Endothelial cell of umbilical vein (primary cell): ENCODE results near the gene ANKFN1. TPM values are rescaled to one million over a fixed set of nuclear protein-coding genes. Genes with fewer than 3 reads are reported as not detected.

Experiments
- BruUV-seq: library from RNA; stranded (reverse); fragments of 400-500 nt; replicated peaks from 2 replicates; lab custom pipeline; 2021; lab: Mats Ljungman, UMichigan
- CTCF ChIA-PET: fragments of 300-600, 350-600 bp; sonication (Branson Sonifier 250); formaldehyde crosslinking; loops from one replicate; lab custom pipeline; 2021; ENCODE audit warnings: antibody characterized with exemption, inconsistent platforms; lab: Charles Lee
- POLR2A ChIA-PET: fragments of 300-600, 350-600 bp; sonication (Branson Sonifier 250); formaldehyde crosslinking; loops from one replicate; lab custom pipeline; 2021; ENCODE audit warnings: antibody characterized with exemption, inconsistent platforms; lab: Charles Lee
- DNase-seq: peaks from one replicate; pipeline ENCODE4 v3.0.0-alpha.2; 2011; ENCODE audit warnings: low read depth, low spot score
- FAIRE-seq: peaks from 2 replicates; lab custom pipeline; 2011; peaks lifted over from hg19 to GRCh38; lab: Jason Lieb, UNC
- H2AFZ ChIP-seq: 2 replicates; pipeline ENCODE4 v1.6.0; 2012; ENCODE audit warnings: low read depth, low read length, control low read depth, inconsistent platforms
- H3K27ac ChIP-seq: 2 replicates; pipeline ENCODE4 v1.5.1; 2011; ENCODE audit warnings: low read depth, mild to moderate bottlenecking, control low read depth, low read length, moderate library complexity; ENCODE audit not compliant: insufficient read depth
- H3K27me3 ChIP-seq, 2 experiments: 2 replicates each; pipeline versions ENCODE4 v1.6.0 to v1.6.1; 2011; ENCODE audit warnings: low read length in 2 of 2, mixed read lengths in 1 of 2; ENCODE audit not compliant: control insufficient read depth in 2 of 2, insufficient read depth in 2 of 2
- H3K36me3 ChIP-seq, 2 experiments: 2 replicates in 1 of 2; 3 replicates in 1 of 2; pipeline ENCODE4 v1.5.1; 2011; ENCODE audit warnings: low read length in 2 of 2, mild to moderate bottlenecking in 1 of 2, moderate library complexity in 1 of 2; ENCODE audit not compliant: control insufficient read depth in 2 of 2, insufficient read depth in 2 of 2; ENCODE audit errors: extremely low read depth in 1 of 2
- H3K4me1 ChIP-seq: 3 replicates; pipeline ENCODE4 v1.5.1; 2011; ENCODE audit warnings: mild to moderate bottlenecking, low read length; ENCODE audit not compliant: control insufficient read depth, insufficient read depth; ENCODE audit errors: extremely low read depth
- H3K4me2 ChIP-seq: 2 replicates; pipeline ENCODE4 v1.6.1; 2011; ENCODE audit warnings: low read length, control low read depth, mixed read lengths; ENCODE audit not compliant: insufficient read depth
- H3K4me3 ChIP-seq, 3 experiments: fragments of 200-600 bp in 1 of 3; sonication (generic), shearing (Covaris generic) in 1 of 3; replicated peaks in 1 of 3; 2 replicates each; pipeline ENCODE4 v1.5.1; 2011 to 2016; ENCODE audit warnings: control low read depth in 3 of 3, low read length in 3 of 3, mild to moderate bottlenecking in 2 of 3, inconsistent platforms in 1 of 3, low read depth in 1 of 3, moderate library complexity in 1 of 3; ENCODE audit not compliant: insufficient read depth in 1 of 3
- H3K79me2 ChIP-seq: 2 replicates; pipeline ENCODE4 v1.6.0; 2012; ENCODE audit warnings: low read length, inconsistent platforms; ENCODE audit not compliant: control insufficient read depth, insufficient read depth
- H3K9ac ChIP-seq: replicated peaks from 2 replicates; pipeline ENCODE3; 2011; ENCODE audit warnings: low read length, control low read depth; ENCODE audit not compliant: insufficient read depth; ENCODE audit errors: extremely low read depth
- H3K9me1 ChIP-seq: replicated peaks from 3 replicates; pipeline ENCODE4 v1.6.0; 2011; ENCODE audit warnings: mild to moderate bottlenecking, low read length; ENCODE audit not compliant: control insufficient read depth, insufficient read depth; ENCODE audit errors: extremely low read depth
- H3K9me3 ChIP-seq: replicated peaks from 2 replicates; pipeline ENCODE4 v1.5.1; 2012; ENCODE audit warnings: low read length, inconsistent platforms; ENCODE audit not compliant: control insufficient read depth, insufficient read depth
- H4K20me1 ChIP-seq: replicated peaks from 2 replicates; pipeline ENCODE3; 2011; ENCODE audit warnings: mild to moderate bottlenecking, low read length; ENCODE audit not compliant: control insufficient read depth, insufficient read depth; ENCODE audit errors: extremely low read depth
- CTCF ChIP-seq, 2 donors: IDR thresholded peaks; 1 replicate in 1 of 2; 2 replicates in 1 of 2; pipeline ENCODE4 v1.5.1; 2011; ENCODE audit warnings: low read length in 2 of 2, mild to moderate bottlenecking in 2 of 2, moderate library complexity in 2 of 2, control low read depth in 1 of 2, inconsistent platforms in 1 of 2, low read depth in 1 of 2; ENCODE audit not compliant: insufficient read depth in 1 of 2; ENCODE audit errors: extremely low read depth in 1 of 2
- EZH2 ChIP-seq: IDR thresholded peaks from 2 replicates; pipeline ENCODE4 v1.6.1; 2012; ENCODE audit warnings: borderline replicate concordance, low read depth, mild to moderate bottlenecking, moderate library complexity, low read length, inconsistent platforms; ENCODE audit not compliant: severe bottlenecking
- FOS ChIP-seq: IDR thresholded peaks from 2 replicates; pipeline ENCODE4 v1.6.1; 2011; ENCODE audit warnings: mild to moderate bottlenecking, low read length, moderate library complexity, borderline replicate concordance; ENCODE audit not compliant: insufficient read depth
- GATA2 ChIP-seq: IDR thresholded peaks from 2 replicates; pipeline ENCODE4 v1.7.0; 2011; ENCODE audit warnings: low read depth, mild to moderate bottlenecking, moderate library complexity, mixed read lengths, low read length; ENCODE audit not compliant: insufficient read length, insufficient read depth
- JUN ChIP-seq: IDR thresholded peaks from 2 replicates; pipeline ENCODE4 v1.6.1; 2011; ENCODE audit warnings: borderline replicate concordance, low read depth; ENCODE audit not compliant: insufficient read length, insufficient read depth
- MAX ChIP-seq: IDR thresholded peaks from 2 replicates; pipeline ENCODE4 v1.6.1; 2011; ENCODE audit not compliant: insufficient read depth, insufficient read length
- MYC ChIP-seq: IDR thresholded peaks from one replicate; pipeline ENCODE4 v1.6.1; 2011; ENCODE audit warnings: mild to moderate bottlenecking, low read depth, low read length
- POLR2A ChIP-seq: IDR thresholded peaks from 2 replicates; pipeline ENCODE4 v1.6.1; 2012; ENCODE audit warnings: low read depth, mild to moderate bottlenecking, control low read depth, low read length
- POLR2AphosphoS5 ChIP-seq: IDR thresholded peaks from 2 replicates; pipeline ENCODE4 v1.6.1; 2012; ENCODE audit warnings: low read depth, mild to moderate bottlenecking, control low read depth, low read length, moderate library complexity; ENCODE audit not compliant: insufficient read depth
- dilution Hi-C: fragments of 300-500 bp; cut with MboI; formaldehyde crosslinking; loops from one replicate; pipeline ENCODE4 v1.15.0; 2019; ENCODE audit warnings: low sequenced_read_pairs; ENCODE audit not compliant: extremely low pct_ligation_motif_present
- intact Hi-C: fragments of 100-400 bp; cut with micrococcal nuclease; formaldehyde crosslinking; loops from one replicate; pipeline ENCODE4 v1.10.0; 2022
- polyA plus RNA-seq, 4 experiments: library from polyadenylated mRNA; depleted of rRNA in 3 of 4; stranded (reverse) in 3 of 4; unstranded in 1 of 4; fragments of >200 nt; gene quantifications; 2 replicates each; pipeline versions ENCODE4 v1.2.1 to v1.2.3, GENCODE V29; 2011 to 2012; ENCODE audit warnings: missing spikeins in 1 of 4
- total RNA-seq: library from RNA; stranded (reverse); gene quantifications from 2 replicates; pipeline ENCODE4 v1.2.3, GENCODE V29; 2021

ANKFN1 gene
- total and polyA plus RNA-seq, 2 donors (not counting 3 experiments of a cell fraction or from before 2014, with no cell fraction given) = 0.15 TPM; not detected in 1

GRCh38 chr17:56324676-56325075 is 171.4 kb downstream of the ANKFN1 start:
- dilution Hi-C loops = no loop called here
- no peak overlapping the region for H3K9ac ChIP-seq
- H3K9me3 ChIP-seq = no peaks in the 10 kb centered on the region
- intact Hi-C loops = no loop called here
- H3K27ac ChIP-seq = no peak overlapping the region
- no peak overlapping the region for H3K4me2 ChIP-seq
- H3K27me3 ChIP-seq = peaks cover 25 to 32% of the 10 kb centered on the region in 2 experiments
- no peak for FAIRE-seq
- no peak overlapping the region for H2AFZ ChIP-seq
- POLR2A ChIA-PET = no interaction called here
- H3K36me3 ChIP-seq = no peaks in the 10 kb centered on the region
- no peaks in the 10 kb centered on the region for H3K79me2 ChIP-seq
- CTCF ChIA-PET = interaction anchor here (1.2 kb wide), 1 partner anchor 456 kb away, joined by 4 read pairs; no protein-coding TSS in a partner anchor
- no peaks in the 10 kb centered on the region for H3K4me1 ChIP-seq
- H3K9me1 ChIP-seq = no peaks in the 10 kb centered on the region
- no peak for DNase-seq
- no TSS peak for BruUV-seq
- TF ChIP-seq POLR2A = no peak
- TF ChIP-seq CTCF (IDR thresholded peaks at IDR 0.05; ENCODE audit: extremely low read depth in 1 of 2, insufficient read depth in 1 of 2, low read depth in 1 of 2, low read length in 2 of 2) = no peak
- no peak for TF ChIP-seq MAX
- no peak for TF ChIP-seq FOS
- TF ChIP-seq GATA2 = no peak
- TF ChIP-seq MYC = no peak
- TF ChIP-seq POLR2AphosphoS5 = no peak
- no peak for TF ChIP-seq EZH2
- TF ChIP-seq JUN = no peak
- no peak overlapping the region for H3K4me3 ChIP-seq
- H4K20me1 ChIP-seq = no peaks in the 10 kb centered on the region
